H9 (cell line): Measurements from ENCODE around the gene SLC15A5. TPM values are rescaled to one million over a fixed set of nuclear protein-coding genes. Genes with fewer than 3 reads are reported as not detected.

Experiments
- DNase-seq: peaks from one replicate; pipeline ENCODE4 v3.0.0-alpha.2; 2017
- H2AFZ ChIP-seq: one replicate; pipeline ENCODE4 v1.6.1; 2013; ENCODE audit warnings: mild to moderate bottlenecking, low read length, control low read depth, moderate library complexity
- H2AK5ac ChIP-seq: 2 replicates; pipeline ENCODE4 v1.6.1; 2013; ENCODE audit warnings: low read length, control low read depth, mixed read lengths; ENCODE audit not compliant: insufficient read length
- H2BK120ac ChIP-seq: one replicate; pipeline ENCODE4 v1.6.1; 2013; ENCODE audit warnings: low read depth, mild to moderate bottlenecking, low read length, control low read depth, inconsistent platforms; ENCODE audit not compliant: poor library complexity, severe bottlenecking
- H2BK12ac ChIP-seq: 2 replicates; pipeline ENCODE4 v1.6.1; 2013; ENCODE audit warnings: low read length, control low read depth, mixed read lengths, low read depth; ENCODE audit not compliant: insufficient read length
- H2BK15ac ChIP-seq: 2 replicates; pipeline ENCODE4 v1.6.1; 2013; ENCODE audit warnings: low read depth, low read length, control low read depth
- H2BK20ac ChIP-seq: one replicate; pipeline ENCODE4 v1.6.1; 2013; ENCODE audit warnings: low read depth, mild to moderate bottlenecking, low read length, control low read depth, inconsistent platforms; ENCODE audit not compliant: poor library complexity, severe bottlenecking
- H2BK5ac ChIP-seq: 2 replicates; pipeline ENCODE4 v1.6.1; 2013; ENCODE audit warnings: low read length, control low read depth, mixed read lengths; ENCODE audit not compliant: insufficient read length
- H3K14ac ChIP-seq: 2 replicates; pipeline ENCODE4 v1.6.1; 2013; ENCODE audit warnings: low read length, control low read depth; ENCODE audit not compliant: insufficient read depth
- H3K18ac ChIP-seq: 2 replicates; pipeline ENCODE4 v1.6.1; 2013; ENCODE audit warnings: low read depth, mild to moderate bottlenecking, mixed read lengths, low read length, control low read depth; ENCODE audit not compliant: insufficient read length
- H3K23ac ChIP-seq: 2 replicates; pipeline ENCODE4 v1.6.1; 2013; ENCODE audit warnings: low read length, control low read depth, mixed read lengths, low read depth; ENCODE audit not compliant: insufficient read length
- H3K23me2 ChIP-seq: 2 replicates; pipeline ENCODE4 v1.6.1; 2013; ENCODE audit warnings: low read depth, mild to moderate bottlenecking, mixed read lengths, low read length, control low read depth; ENCODE audit not compliant: insufficient read length, poor library complexity, severe bottlenecking
- H3K27ac ChIP-seq: 2 replicates; pipeline ENCODE4 v1.5.1; 2013; ENCODE audit warnings: low read length, control low read depth, mixed read lengths, low read depth; ENCODE audit not compliant: insufficient read length
- H3K27me3 ChIP-seq: 2 replicates; pipeline ENCODE4 v1.6.1; 2013; ENCODE audit warnings: low read length, control low read depth, inconsistent platforms; ENCODE audit not compliant: insufficient read depth
- H3K4ac ChIP-seq: 2 replicates; pipeline ENCODE4 v1.6.1; 2013; ENCODE audit warnings: low read depth, mild to moderate bottlenecking, control low read depth, inconsistent platforms, low read length, moderate library complexity
- H3K4me1 ChIP-seq: 2 replicates; pipeline ENCODE4 v1.6.1; 2013; ENCODE audit warnings: low read length, control low read depth, inconsistent platforms; ENCODE audit not compliant: insufficient read depth
- H3K4me2 ChIP-seq: 2 replicates; pipeline ENCODE4 v1.6.1; 2013; ENCODE audit warnings: low read length, control low read depth, mixed read lengths; ENCODE audit not compliant: insufficient read length, insufficient read depth
- H3K56ac ChIP-seq: 2 replicates; pipeline ENCODE4 v1.6.1; 2013; ENCODE audit warnings: low read depth, mild to moderate bottlenecking, mixed read lengths, low read length, control low read depth; ENCODE audit not compliant: insufficient read length
- H3K79me1 ChIP-seq: 2 replicates; pipeline ENCODE4 v1.6.1; 2013; ENCODE audit warnings: low read depth, mild to moderate bottlenecking, moderate library complexity, low read length, control low read depth, inconsistent platforms; ENCODE audit not compliant: insufficient read depth, poor library complexity, severe bottlenecking
- H3K79me2 ChIP-seq: 2 replicates; pipeline ENCODE4 v1.6.1; 2013; ENCODE audit warnings: low read length, control low read depth, inconsistent platforms; ENCODE audit not compliant: insufficient read depth
- H3K9ac ChIP-seq: 2 replicates; pipeline ENCODE4 v1.6.1; 2013; ENCODE audit warnings: low read length, control low read depth, mixed read lengths; ENCODE audit not compliant: insufficient read length; ENCODE audit errors: extremely low read depth
- H3K9me3 ChIP-seq: one replicate; pipeline ENCODE4 v1.6.1; 2013; ENCODE audit warnings: low read depth, low read length, inconsistent platforms; ENCODE audit not compliant: control insufficient read depth
- H3T11ph ChIP-seq: one replicate; pipeline ENCODE4 v1.6.1; 2013; ENCODE audit warnings: mild to moderate bottlenecking, low read length, control low read depth, inconsistent platforms
- H4K20me1 ChIP-seq: one replicate; pipeline ENCODE4 v1.6.1; 2013; ENCODE audit not compliant: control insufficient read depth, insufficient read length, insufficient read depth
- H4K5ac ChIP-seq: 2 replicates; pipeline ENCODE4 v1.6.1; 2013; ENCODE audit warnings: low read depth, mild to moderate bottlenecking, mixed read lengths, low read length, control low read depth; ENCODE audit not compliant: insufficient read length
- H4K8ac ChIP-seq: replicated peaks from 2 replicates; pipeline ENCODE4 v1.6.1; 2013; ENCODE audit warnings: low read length, control low read depth, mixed read lengths, low read depth; ENCODE audit not compliant: insufficient read length
- H4K91ac ChIP-seq: 2 replicates; pipeline ENCODE4 v1.6.1; 2013; ENCODE audit warnings: low read depth, mild to moderate bottlenecking, moderate library complexity, mixed read lengths, low read length, control low read depth; ENCODE audit not compliant: insufficient read length
- H3K27ac Mint-ChIP-seq, 3 experiments: 2 replicates in 2 of 3; 3 replicates in 1 of 3; pipeline ENCODE4 v1.8.0; 2020 to 2021; ENCODE audit warnings: mixed read lengths in 3 of 3, mild to moderate bottlenecking in 1 of 3, moderate library complexity in 1 of 3
- H3K27me3 Mint-ChIP-seq: 2 replicates; pipeline ENCODE4 v1.8.0; 2021; ENCODE audit warnings: low read depth, mild to moderate bottlenecking, moderate library complexity, mixed read lengths
- H3K36me3 Mint-ChIP-seq, 3 experiments: 2 replicates in 2 of 3; 3 replicates in 1 of 3; pipeline ENCODE4 v1.8.0; 2020 to 2021; ENCODE audit warnings: low read depth in 3 of 3, mixed read lengths in 3 of 3; ENCODE audit not compliant: insufficient read depth in 1 of 3
- H3K4me1 Mint-ChIP-seq, 2 experiments: 2 replicates each; pipeline ENCODE4 v1.8.0; 2020; ENCODE audit warnings: mixed read lengths in 2 of 2
- H3K4me3 Mint-ChIP-seq, 2 experiments: 2 replicates in 1 of 2; 3 replicates in 1 of 2; pipeline ENCODE4 v1.8.0; 2020 to 2021; ENCODE audit warnings: mild to moderate bottlenecking in 2 of 2, mixed read lengths in 2 of 2, moderate library complexity in 1 of 2
- H3K9me3 Mint-ChIP-seq, 2 experiments: 2 replicates in 1 of 2; 3 replicates in 1 of 2; pipeline ENCODE4 v1.8.0; 2020; ENCODE audit warnings: mild to moderate bottlenecking in 2 of 2, mixed read lengths in 2 of 2, moderate library complexity in 1 of 2
- WGBS: extraction: QIAGEN DNeasy Blood & Tissue Kit; methylation state at CpG from one replicate; pipeline ENCODE4 v1.1.7; 2013; ENCODE audit warnings: missing lambda C conversion rate, low lambda C conversion rate, mixed read lengths; ENCODE audit not compliant: insufficient read length; ENCODE audit errors: extremely low coverage; 5-methylcytosine and 5-hydroxymethylcytosine counted together
- total RNA-seq: library from RNA; stranded (reverse); gene quantifications from 2 replicates; pipeline ENCODE4 v1.2.1, GENCODE V29; 2021
- TF ChIP-seq, protein P1 (sequence below): fragments of 200-600 bp; sonication (generic); conservative IDR thresholded peaks from 3 replicates; pipeline ENCODE4 v1.8.0; 2021; ENCODE audit warnings: antibody characterized with exemption, mild to moderate bottlenecking

Gene SLC15A5
- total RNA-seq, 1 experiment from 2014 or later = not detected

GRCh38 chr12:16229676-16230075, 47.8 kb downstream of the SLC15A5 start:
- Histone ChIP-seq H2BK120ac (no peak overlapping the region), H3K27ac (no peak overlapping the region), H3K18ac (no peak overlapping the region), H3K4me2 (no peak overlapping the region), H3K4me1 (no peaks in the 10 kb centered on the region), H3K56ac (no peak overlapping the region), H2BK15ac (no peak overlapping the region), H2AK5ac (no peak overlapping the region), H2BK20ac (no peak overlapping the region), H3K27me3 (no peaks in the 10 kb centered on the region), H3K9me3 (no peaks in the 10 kb centered on the region), H4K20me1 (no peaks in the 10 kb centered on the region), H3K79me2 (no peaks in the 10 kb centered on the region), H3K9ac (no peak overlapping the region), H3K23me2 (no peaks in the 10 kb centered on the region), H3T11ph (no peak overlapping the region), H4K5ac (no peak overlapping the region), H2AFZ (no peak overlapping the region), H3K79me1 (no peaks in the 10 kb centered on the region), H2BK12ac (no peak overlapping the region), H4K91ac (no peak overlapping the region), H2BK5ac (no peak overlapping the region), H3K23ac (no peak overlapping the region), H3K4ac (no peak overlapping the region), H3K14ac (no peak overlapping the region), H4K8ac (no peak overlapping the region)
- H3K4me3 Mint-ChIP-seq = no peak overlapping the region
- no peak overlapping the region for H3K27ac Mint-ChIP-seq
- H3K9me3 Mint-ChIP-seq = peaks cover 16% of the 10 kb centered on the region in 2 experiments; a peak in 3 of 5 replicates
- H3K4me1 Mint-ChIP-seq = peaks cover 0 to 6% of the 10 kb centered on the region in 2 experiments; a peak in 1 of 4 replicates
- TF ChIP-seq, protein P1, sequence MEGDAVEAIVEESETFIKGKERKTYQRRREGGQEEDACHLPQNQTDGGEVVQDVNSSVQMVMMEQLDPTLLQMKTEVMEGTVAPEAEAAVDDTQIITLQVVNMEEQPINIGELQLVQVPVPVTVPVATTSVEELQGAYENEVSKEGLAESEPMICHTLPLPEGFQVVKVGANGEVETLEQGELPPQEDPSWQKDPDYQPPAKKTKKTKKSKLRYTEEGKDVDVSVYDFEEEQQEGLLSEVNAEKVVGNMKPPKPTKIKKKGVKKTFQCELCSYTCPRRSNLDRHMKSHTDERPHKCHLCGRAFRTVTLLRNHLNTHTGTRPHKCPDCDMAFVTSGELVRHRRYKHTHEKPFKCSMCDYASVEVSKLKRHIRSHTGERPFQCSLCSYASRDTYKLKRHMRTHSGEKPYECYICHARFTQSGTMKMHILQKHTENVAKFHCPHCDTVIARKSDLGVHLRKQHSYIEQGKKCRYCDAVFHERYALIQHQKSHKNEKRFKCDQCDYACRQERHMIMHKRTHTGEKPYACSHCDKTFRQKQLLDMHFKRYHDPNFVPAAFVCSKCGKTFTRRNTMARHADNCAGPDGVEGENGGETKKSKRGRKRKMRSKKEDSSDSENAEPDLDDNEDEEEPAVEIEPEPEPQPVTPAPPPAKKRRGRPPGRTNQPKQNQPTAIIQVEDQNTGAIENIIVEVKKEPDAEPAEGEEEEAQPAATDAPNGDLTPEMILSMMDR = no peak
- WGBS = no CpG with 5 or more reads among the region's 1 CpG
- no peaks in the 10 kb centered on the region; the same call in 1 of the 2 replicates for H3K27me3 Mint-ChIP-seq
- peaks cover 0 to 13% (median 2%) of the 10 kb centered on the region in 3 experiments; a peak in 4 of 7 replicates for H3K36me3 Mint-ChIP-seq
- DNase-seq = no peak
